Gastroesophageal sphincter (tissue), 3 donors: ENCODE data around the gene MBNL1.

Source experiments
- CTCF ChIP-seq, 4 experiments: fragments of 200-600 bp in 2 of 4; fragments of 450-650 bp in 2 of 4; sonication (generic) in 1 of 4; IDR thresholded peaks; one replicate each; pipeline ENCODE4 v1.5.1; 2017 to 2019; ENCODE audit warnings: antibody characterized with exemption in 4 of 4, mild to moderate bottlenecking in 2 of 4, moderate library complexity in 2 of 4
- POLR2A ChIP-seq, 2 donors: fragments of 450-650 bp; IDR thresholded peaks; one replicate each; pipeline ENCODE4 v1.6.1; 2017; ENCODE audit warnings: antibody characterized with exemption in 2 of 2, mild to moderate bottlenecking in 2 of 2, moderate library complexity in 1 of 2
- POLR2AphosphoS5 ChIP-seq: sonication (generic); formaldehyde crosslinking; IDR thresholded peaks from one replicate; pipeline ENCODE4 v1.6.1; 2017; ENCODE audit warnings: antibody characterized with exemption

- TF ChIP-seq CTCF (IDR thresholded peaks at IDR 0.05) (no peak), POLR2AphosphoS5 (no peak), POLR2A (IDR thresholded peaks at IDR 0.05) (no peak)
These were observed 66.0 kb downstream of the MBNL1 start for GRCh38 chr3:152334761-152335160.
